Lower leg skin (tissue), 3 donors: ENCODE results near the gene SPC24.
"Not testable (repeated sequence)": the region's sequence is repeated elsewhere in the genome, so short reads cannot be mapped to it uniquely, and the experiment has no call there.

Experiments
- CTCF ChIP-seq, 3 donors: fragments of 450-650 bp; IDR thresholded peaks; one replicate each; pipeline ENCODE4 v1.5.1; 2016; ENCODE audit warnings: antibody characterized with exemption in 3 of 3, mild to moderate bottlenecking in 3 of 3, moderate library complexity in 2 of 3
- POLR2A ChIP-seq, 2 donors: fragments of 450-650 bp; IDR thresholded peaks; one replicate each; pipeline ENCODE4 v1.6.1; 2016 to 2017; ENCODE audit warnings: antibody characterized with exemption in 2 of 2, mild to moderate bottlenecking in 1 of 2, moderate library complexity in 1 of 2

GRCh38 chr19:11180975-11181374, 25.4 kb upstream of the SPC24 start:
- not testable (repeated sequence) for TF ChIP-seq CTCF, POLR2A (IDR thresholded peaks at IDR 0.05)
